GM23338 (cell line): ENCODE data around the gene PHF24. TPM values are rescaled to one million over a fixed set of nuclear protein-coding genes. Genes with fewer than 3 reads are reported as not detected.

ENCODE experiments used
- ATAC-seq: fragments of 200-7000 bp; cut with Tn5 transposase; 3 replicates; pipeline ENCODE4 v1.9.1; 2020
- DNase-seq: peaks from one replicate; pipeline ENCODE4 v3.0.0-alpha.2; 2015; ENCODE audit warnings: low spot score
- H2AFZ ChIP-seq: fragments of 200-600 bp; sonication (generic); 2 replicates; pipeline ENCODE4 v1.8.0; 2016; ENCODE audit warnings: antibody characterized with exemption, mild to moderate bottlenecking, moderate library complexity
- H3F3A ChIP-seq: fragments of 200-600 bp; sonication (generic); replicated peaks from 2 replicates; pipeline ENCODE4 v1.8.0; 2017; ENCODE audit warnings: antibody characterized with exemption, mixed run types, low read depth
- H3K27ac ChIP-seq: fragments of 200-600 bp; sonication (generic); 2 replicates; pipeline ENCODE4 v1.6.1; 2016; ENCODE audit warnings: low read depth
- H3K27me3 ChIP-seq: fragments of 200-600 bp; sonication (generic); 2 replicates; pipeline ENCODE4 v1.8.0; 2016; ENCODE audit warnings: mild to moderate bottlenecking, mixed run types, moderate library complexity; ENCODE audit not compliant: insufficient read depth
- H3K36me3 ChIP-seq: fragments of 200-600 bp; sonication (generic); 2 replicates; pipeline ENCODE4 v1.8.0; 2016; ENCODE audit warnings: mild to moderate bottlenecking; ENCODE audit not compliant: insufficient read depth
- H3K4me1 ChIP-seq: fragments of 200-600 bp; sonication (generic); 2 replicates; pipeline ENCODE4 v1.8.0; 2016; ENCODE audit warnings: mild to moderate bottlenecking, moderate library complexity; ENCODE audit not compliant: insufficient read depth
- H3K4me2 ChIP-seq: fragments of 200-600 bp; sonication (generic); 2 replicates; pipeline ENCODE4 v1.7.1; 2017; ENCODE audit warnings: mixed run types
- H3K4me3 ChIP-seq: fragments of 200-600 bp; sonication (generic); 2 replicates; pipeline ENCODE4 v1.6.1; 2016; ENCODE audit warnings: mixed run types
- H3K79me2 ChIP-seq: fragments of 200-600 bp; sonication (generic); replicated peaks from 2 replicates; pipeline ENCODE4 v1.8.0; 2017; ENCODE audit warnings: mild to moderate bottlenecking; ENCODE audit not compliant: insufficient read depth
- H3K9me2 ChIP-seq: fragments of 200-600 bp; sonication (generic); 2 replicates; pipeline ENCODE4 v1.8.0; 2017; ENCODE audit not compliant: insufficient read depth
- H4K20me1 ChIP-seq: fragments of 200-600 bp; sonication (generic); replicated peaks from 2 replicates; pipeline ENCODE4 v1.8.0; 2017; ENCODE audit warnings: mild to moderate bottlenecking; ENCODE audit not compliant: insufficient read depth
- H3K27ac Mint-ChIP-seq: 2 replicates; pipeline ENCODE4 v1.8.0; 2020; ENCODE audit warnings: inconsistent platforms, mild to moderate bottlenecking, moderate library complexity, mixed read lengths
- H3K27me3 Mint-ChIP-seq: 3 replicates; pipeline ENCODE4 v1.8.0; 2022; ENCODE audit warnings: low read depth, mild to moderate bottlenecking, moderate library complexity, mixed read lengths, inconsistent platforms; ENCODE audit not compliant: insufficient read depth, poor library complexity
- H3K36me3 Mint-ChIP-seq: 3 replicates; pipeline ENCODE4 v1.8.0; 2021; ENCODE audit warnings: low read depth, mild to moderate bottlenecking, inconsistent platforms, moderate library complexity, mixed read lengths
- H3K4me1 Mint-ChIP-seq: 3 replicates; pipeline ENCODE4 v1.8.0; 2020; ENCODE audit warnings: mild to moderate bottlenecking, inconsistent platforms, mixed read lengths
- H3K4me3 Mint-ChIP-seq: 3 replicates; pipeline ENCODE4 v1.8.0; 2021; ENCODE audit warnings: moderate library complexity, mild to moderate bottlenecking, inconsistent platforms, mixed read lengths
- H3K9me3 Mint-ChIP-seq: 3 replicates; pipeline ENCODE4 v1.8.0; 2020; ENCODE audit warnings: moderate library complexity, mild to moderate bottlenecking, inconsistent platforms, mixed read lengths
- CREB1 ChIP-seq: fragments of 250-450 bp; sonication (Bioruptor Pico); IDR thresholded peaks from 2 replicates; pipeline ENCODE4 v1.5.0; 2020; ENCODE audit warnings: low read depth, mild to moderate bottlenecking, moderate library complexity
- CTCF ChIP-seq, 2 experiments: fragments of 200-600 bp in 1 of 2; sonication (generic) in 1 of 2; conservative IDR thresholded peaks; 2 replicates each; pipeline versions ENCODE4 v1.5.1 to v1.6.1; 2016 to 2017; ENCODE audit warnings: antibody characterized with exemption in 2 of 2, low read depth in 2 of 2, mild to moderate bottlenecking in 2 of 2, moderate library complexity in 1 of 2
- ETS1 ChIP-seq: IDR thresholded peaks from 2 replicates; pipeline ENCODE4 v1.6.1; 2016; ENCODE audit warnings: antibody characterized with exemption
- EZH2 ChIP-seq: fragments of 200-600 bp; sonication (generic); IDR thresholded peaks from one replicate; pipeline ENCODE4 v1.8.0; 2017; ENCODE audit warnings: antibody characterized with exemption, mild to moderate bottlenecking, low read depth; ENCODE audit not compliant: unreplicated experiment
- EZH2phosphoT487 ChIP-seq: fragments of 200-600 bp; sonication (generic); IDR thresholded peaks from one replicate; pipeline ENCODE4 v1.8.1; 2018; ENCODE audit warnings: antibody characterized with exemption; ENCODE audit not compliant: unreplicated experiment
- JUNB ChIP-seq: IDR thresholded peaks from one replicate; pipeline ENCODE4 v1.6.1; 2016; ENCODE audit warnings: antibody characterized with exemption; ENCODE audit not compliant: unreplicated experiment
- NANOG ChIP-seq: IDR thresholded peaks from 2 replicates; pipeline ENCODE4 v1.6.1; 2016; ENCODE audit warnings: antibody characterized with exemption, borderline replicate concordance
- POLR2AphosphoS5 ChIP-seq: IDR thresholded peaks from 2 replicates; pipeline ENCODE4 v1.6.1; 2016; ENCODE audit warnings: antibody characterized with exemption, low read depth
- REST ChIP-seq: IDR thresholded peaks from one replicate; pipeline ENCODE4 v1.6.1; 2018; ENCODE audit warnings: antibody characterized with exemption; ENCODE audit not compliant: unreplicated experiment
- STAT1 ChIP-seq: IDR thresholded peaks from one replicate; pipeline ENCODE4 v1.6.1; 2016; ENCODE audit warnings: antibody characterized with exemption; ENCODE audit not compliant: unreplicated experiment
- ZNF114 ChIP-seq: fragments of 250-450 bp; sonication (Bioruptor Pico); IDR thresholded peaks from 2 replicates; pipeline ENCODE4 v1.5.0; 2020; ENCODE audit warnings: mild to moderate bottlenecking, moderate library complexity
- ZNF331 ChIP-seq: fragments of 250-450 bp; sonication (Bioruptor Pico); IDR thresholded peaks from 2 replicates; pipeline ENCODE4 v1.5.0; 2020; ENCODE audit warnings: low read depth, mild to moderate bottlenecking, moderate library complexity
- polyA plus RNA-seq: library from polyadenylated mRNA; unstranded; fragments of >200 nt; fragmentation: Nextera tagmentation; extraction: Ambion mirVana; gene quantifications from 2 replicates; pipeline ENCODE4 v1.2.1, GENCODE V29; 2016
- total RNA-seq: library from RNA; depleted of rRNA; stranded (reverse); fragments of >200 nt; shearing (Covaris generic); gene quantifications from 2 replicates; pipeline ENCODE4 v1.2.3, GENCODE V29; 2014

PHF24 gene
- total and polyA plus RNA-seq, 2 experiments from 2014 or later: 0.05 to 0.14 TPM

- TF ChIP-seq ZNF114 (CRISPR knock-in tag) (no peak), POLR2AphosphoS5 (no peak), CREB1 (CRISPR knock-in tag) (no peak), STAT1 (no peak), ZNF331 (CRISPR knock-in tag) (no peak), CTCF (conservative IDR thresholded peaks at IDR 0.05; ENCODE audit: low read depth in 2 of 2) (no peak), NANOG (no peak), EZH2 (no peak), JUNB (no peak), EZH2phosphoT487 (no peak), ETS1 (no peak)
These were observed 71.2 kb downstream of the PHF24 start (continued) for GRCh38 chr9:35029241-35029640.

GRCh38 chr9:35029852-35030251, 71.8 kb downstream of the PHF24 start:
- Mint-ChIP-seq H3K4me1 (peaks cover 21% of the 10 kb centered on the region), H3K4me3 (no peak overlapping the region), H3K27me3 (peaks cover 5% of the 10 kb centered on the region), H3K27ac (no peak overlapping the region), H3K36me3 (peaks cover 46% of the 10 kb centered on the region), H3K9me3 (peaks cover 36% of the 10 kb centered on the region)
- no peaks in the 10 kb centered on the region for H3K27me3 ChIP-seq
- H3K36me3 ChIP-seq: no peaks in the 10 kb centered on the region
- H3F3A ChIP-seq: no peaks in the 10 kb centered on the region
- peaks cover 24% of the 10 kb centered on the region for H3K4me1 ChIP-seq
- no peak overlapping the region for H3K27ac ChIP-seq
- no peaks in the 10 kb centered on the region for H3K79me2 ChIP-seq
- H4K20me1 ChIP-seq: no peaks in the 10 kb centered on the region
- H3K4me2 ChIP-seq: no peak overlapping the region
- DNase-seq: no peak
- no peak overlapping the region for H2AFZ ChIP-seq
- ATAC-seq: no peak
- no peak overlapping the region for H3K4me3 ChIP-seq
- no peaks in the 10 kb centered on the region for H3K9me2 ChIP-seq
- no peak for TF ChIP-seq NANOG
- no peak for TF ChIP-seq CTCF (conservative IDR thresholded peaks at IDR 0.05; ENCODE audit: low read depth in 2 of 2)
- TF ChIP-seq STAT1: no peak
- no peak for TF ChIP-seq ZNF331 (CRISPR knock-in tag)
- TF ChIP-seq REST: no peak
